IMR-90 (cell line): ENCODE data around the gene ETV6. TPM values are rescaled to one million over a fixed set of nuclear protein-coding genes. Genes with fewer than 3 reads are reported as not detected.
"Not testable (repeated sequence)": the region's sequence is repeated elsewhere in the genome, so short reads cannot be mapped to it uniquely, and the experiment has no call there.

Experiments
- ATAC-seq: fragments of 200-7000 bp; cut with Tn5 transposase; 2 replicates; pipeline ENCODE4 v1.9.1; 2020; ENCODE audit warnings: low read depth, mild to moderate bottlenecking, moderate library complexity
- BruUV-seq: library from RNA; stranded (reverse); fragments of 400-500 nt; replicated peaks from 2 replicates; lab custom pipeline; 2021; lab: Mats Ljungman, UMichigan
- CTCF ChIA-PET: fragments of 300-600 bp; formaldehyde crosslinking; extraction: SDS; loops from one replicate; lab custom pipeline; 2021; ENCODE audit warnings: antibody characterized with exemption; lab: Yijun Ruan, JAX
- POLR2A ChIA-PET: fragments of 300-600 bp; sonication (Branson Sonifier 250); formaldehyde crosslinking; loops from one replicate; lab custom pipeline; 2022; ENCODE audit warnings: antibody characterized with exemption; ENCODE audit not compliant: unreplicated experiment; lab: Charles Lee
- DNase-seq: peaks from one replicate; pipeline ENCODE4 v3.0.0; 2013
- H2AFZ ChIP-seq: replicated peaks from 2 replicates; pipeline ENCODE3; 2013; ENCODE audit warnings: low read length, mild to moderate bottlenecking; ENCODE audit not compliant: poor library complexity
- H2AK5ac ChIP-seq: 2 replicates; pipeline ENCODE4 v1.6.1; 2013; ENCODE audit warnings: low read depth, low read length, inconsistent platforms
- H2AK9ac ChIP-seq: replicated peaks from 2 replicates; pipeline ENCODE3; 2013; ENCODE audit warnings: mild to moderate bottlenecking, low read depth, low read length, moderate library complexity; ENCODE audit not compliant: poor library complexity
- H2BK120ac ChIP-seq: 2 replicates; pipeline ENCODE4 v1.6.1; 2013; ENCODE audit warnings: low read depth, low read length, inconsistent platforms
- H2BK15ac ChIP-seq: 3 replicates; pipeline ENCODE4 v1.6.1; 2013; ENCODE audit warnings: low read depth, low read length, inconsistent platforms
- H2BK20ac ChIP-seq: 2 replicates; pipeline ENCODE4 v1.6.1; 2013; ENCODE audit warnings: low read depth, mild to moderate bottlenecking, inconsistent platforms, low read length, moderate library complexity
- H2BK5ac ChIP-seq: 2 replicates; pipeline ENCODE4 v1.6.1; 2013; ENCODE audit warnings: mild to moderate bottlenecking, low read depth, low read length, inconsistent platforms; ENCODE audit not compliant: poor library complexity, severe bottlenecking
- H3K14ac ChIP-seq: replicated peaks from 2 replicates; pipeline ENCODE4 v1.6.1; 2013; ENCODE audit warnings: low read depth, low read length, inconsistent platforms
- H3K18ac ChIP-seq: 2 replicates; pipeline ENCODE4 v1.6.1; 2013; ENCODE audit warnings: low read depth, low read length, control low read depth
- H3K23ac ChIP-seq: 2 replicates; pipeline ENCODE4 v1.6.1; 2013; ENCODE audit warnings: low read depth, low read length, inconsistent platforms
- H3K27ac ChIP-seq: 2 replicates; pipeline ENCODE4 v1.5.1; 2013; ENCODE audit warnings: mild to moderate bottlenecking, control low read depth, low read length; ENCODE audit not compliant: insufficient read depth
- H3K27me3 ChIP-seq: 2 replicates; pipeline ENCODE4 v1.6.1; 2013; ENCODE audit warnings: low read length; ENCODE audit not compliant: control insufficient read depth, insufficient read depth
- H3K36me3 ChIP-seq: 2 replicates; pipeline ENCODE4 v1.6.1; 2013; ENCODE audit warnings: low read length, mixed read lengths; ENCODE audit not compliant: control insufficient read depth, insufficient read depth
- H3K4ac ChIP-seq: 2 replicates; pipeline ENCODE4 v1.6.1; 2013; ENCODE audit warnings: low read depth, low read length, inconsistent platforms
- H3K4me1 ChIP-seq: 2 replicates; pipeline ENCODE4 v1.6.1; 2013; ENCODE audit warnings: low read length, mixed read lengths; ENCODE audit not compliant: control insufficient read depth, insufficient read depth
- H3K4me2 ChIP-seq: 2 replicates; pipeline ENCODE4 v1.6.1; 2013; ENCODE audit warnings: low read depth, mild to moderate bottlenecking, control low read depth, low read length, moderate library complexity
- H3K4me3 ChIP-seq: 2 replicates; pipeline ENCODE4 v1.5.1; 2013; ENCODE audit warnings: low read depth, mild to moderate bottlenecking, control low read depth, low read length, moderate library complexity; ENCODE audit not compliant: insufficient read depth
- H3K56ac ChIP-seq: 2 replicates; pipeline ENCODE4 v1.6.1; 2013; ENCODE audit warnings: low read length, inconsistent platforms; ENCODE audit not compliant: insufficient read depth; ENCODE audit errors: extremely low read depth
- H3K79me1 ChIP-seq, 2 experiments: 2 replicates each; pipeline ENCODE4 v1.6.1; 2013; ENCODE audit warnings: low read length in 2 of 2, inconsistent platforms in 1 of 2, low read depth in 1 of 2
- H3K9ac ChIP-seq: 2 replicates; pipeline ENCODE4 v1.6.1; 2013; ENCODE audit warnings: low read depth, low read length, control low read depth
- H3K9me1 ChIP-seq: 2 replicates; pipeline ENCODE4 v1.6.1; 2013; ENCODE audit warnings: low read length, inconsistent platforms; ENCODE audit not compliant: insufficient read depth
- H3K9me3 ChIP-seq: 2 replicates; pipeline ENCODE4 v1.6.1; 2013; ENCODE audit warnings: low read length; ENCODE audit not compliant: control insufficient read depth, insufficient read depth
- H4K20me1 ChIP-seq: 2 replicates; pipeline ENCODE4 v1.6.1; 2013; ENCODE audit warnings: low read length, inconsistent platforms; ENCODE audit not compliant: insufficient read depth
- H4K5ac ChIP-seq: 2 replicates; pipeline ENCODE4 v1.6.1; 2013; ENCODE audit warnings: mild to moderate bottlenecking, low read depth, low read length, control low read depth
- H4K8ac ChIP-seq, 2 experiments: 2 replicates each; pipeline ENCODE4 v1.6.1; 2013; ENCODE audit warnings: low read depth in 2 of 2, low read length in 2 of 2, control low read depth in 1 of 2, inconsistent platforms in 1 of 2
- H4K91ac ChIP-seq: 2 replicates; pipeline ENCODE4 v1.6.1; 2013; ENCODE audit warnings: low read depth, low read length, inconsistent platforms; ENCODE audit not compliant: insufficient read depth
- POLR2A ChIP-seq: IDR thresholded peaks from 2 replicates; pipeline ENCODE4 v1.6.1; 2012; ENCODE audit warnings: mild to moderate bottlenecking, low read depth, low read length
- RAD21 ChIP-seq: IDR thresholded peaks from 2 replicates; pipeline ENCODE4 v1.6.1; 2012; ENCODE audit warnings: low read length, improper control_type of control experiment
- WGBS, 2 experiments: methylation state at CpG; one replicate each; pipeline versions ENCODE4 v1.1.5 to v1.1.7; 2013; ENCODE audit warnings: missing lambda C conversion rate in 2 of 2; ENCODE audit not compliant: insufficient read length in 1 of 2; ENCODE audit errors: extremely low coverage in 2 of 2; 5-methylcytosine and 5-hydroxymethylcytosine counted together
- dilution Hi-C: fragments of 300-500 bp; cut with HindIII; formaldehyde crosslinking; loops from one replicate; pipeline ENCODE4 v1.14.3; 2018; ENCODE audit warnings: low sequenced_read_pairs; ENCODE audit not compliant: unreplicated experiment
- in situ Hi-C: fragments of 300-500 bp; cut with MboI; formaldehyde crosslinking; loops from 3 replicates; pipeline ENCODE4 v1.14.3; 2019; ENCODE audit warnings: low sequenced_read_pairs, inconsistent platforms, mixed read lengths
- intact Hi-C: fragments of 100-400 bp; cut with micrococcal nuclease; formaldehyde crosslinking; loops from 2 replicates; pipeline ENCODE4 v1.10.0; 2022
- polyA plus RNA-seq, 3 experiments: library from polyadenylated mRNA; depleted of rRNA; stranded (reverse); fragments of >200 nt; gene quantifications; 2 replicates each; pipeline ENCODE4 v1.2.3, GENCODE V29; 2012; ENCODE audit warnings: low replicate concordance in 1 of 3
- total RNA-seq: library from RNA; depleted of rRNA; stranded (reverse); fragments of >200 nt; gene quantifications from 2 replicates; pipeline ENCODE4 v1.2.3, GENCODE V29; 2012

Gene ETV6
- total and polyA plus RNA-seq, 2 of the 4 experiments (the other 2 are of a cell fraction) = 8.4 to 9.9 TPM

GRCh38 chr12:11907625-11908024 lies 258.2 kb downstream of the ETV6 start:
- Histone ChIP-seq H4K20me1 (no peaks in the 10 kb centered on the region), H2AK9ac (no peak overlapping the region), H3K4me1 (peaks cover 4% of the 10 kb centered on the region; the same call in 1 of the 2 replicates), H3K79me1 (no peaks in the 10 kb centered on the region), H3K9me1 (peaks cover 3% of the 10 kb centered on the region; the same call in 1 of the 2 replicates), H2AK5ac (no peak overlapping the region), H2BK5ac (no peak overlapping the region), H3K9me3 (peaks cover 2% of the 10 kb centered on the region; the same call in 1 of the 2 replicates), H3K4me2 (no peak overlapping the region), H4K8ac (no peak overlapping the region), H3K27ac (no peak overlapping the region), H3K27me3 (peaks cover 2% of the 10 kb centered on the region; the same call in 1 of the 2 replicates), H3K36me3 (no peaks in the 10 kb centered on the region), H3K9ac (no peak overlapping the region), H3K23ac (no peak overlapping the region), H2AFZ (no peak overlapping the region), H3K14ac (no peak overlapping the region), H4K91ac (no peak overlapping the region), H3K18ac (no peak overlapping the region), H2BK15ac (no peak overlapping the region), H4K5ac (no peak overlapping the region), H3K4ac (no peak overlapping the region), H2BK20ac (no peak overlapping the region), H2BK120ac (no peak overlapping the region), H3K56ac (no peak overlapping the region), H3K4me3 (no peak overlapping the region)
- intact Hi-C loops = no loop called here
- ATAC-seq (no peak), DNase-seq (no peak)
- no peak for TF ChIP-seq POLR2A
- no peak for TF ChIP-seq RAD21
- ChIA-PET CTCF (no interaction called here), POLR2A (no interaction called here)
- dilution Hi-C loops = no loop called here
- BruUV-seq = no TSS peak
- in situ Hi-C loops = no loop called here

- BruUV-seq = not testable (repeated sequence)
Observed at GRCh38 chr12:11909406-11909805, 259.9 kb downstream of the ETV6 start.

More at GRCh38 chr12:11909406-11909805, 259.9 kb downstream of the ETV6 start:
- dilution Hi-C loops, H3K4me1 ChIP-seq, H3K9ac ChIP-seq, H2BK5ac ChIP-seq, H2BK120ac ChIP-seq, H3K4me3 ChIP-seq, H4K20me1 ChIP-seq, in situ Hi-C loops, H4K8ac ChIP-seq, DNase-seq, H2AFZ ChIP-seq, H4K5ac ChIP-seq, H3K36me3 ChIP-seq, H3K27ac ChIP-seq, POLR2A ChIA-PET, H2BK15ac ChIP-seq, H3K18ac ChIP-seq, H3K9me1 ChIP-seq, H3K4ac ChIP-seq, H3K56ac ChIP-seq, CTCF ChIA-PET, H2AK5ac ChIP-seq, H3K23ac ChIP-seq, intact Hi-C loops, H3K9me3 ChIP-seq, ATAC-seq, H3K14ac ChIP-seq, H3K4me2 ChIP-seq, H2AK9ac ChIP-seq, H4K91ac ChIP-seq, H3K27me3 ChIP-seq, H2BK20ac ChIP-seq, H3K79me1 ChIP-seq: not testable (repeated sequence)
- no CpG with 5 or more reads among the region's 9 CpGs for WGBS, 2 experiments
